PFSK-1 (cell line): ENCODE results near the gene THRSP.

Experiments
- FOXP2 ChIP-seq: optimal IDR thresholded peaks from 2 replicates; pipeline ENCODE3; 2011; ENCODE audit warnings: borderline replicate concordance, control low read depth, inconsistent platforms; ENCODE audit not compliant: insufficient read depth; ENCODE audit errors: extremely low read length, extremely low read depth
- POLR2AphosphoS5 ChIP-seq: IDR thresholded peaks from 2 replicates; pipeline ENCODE4 v1.6.1; 2012; ENCODE audit warnings: low read depth, mild to moderate bottlenecking, control low read depth, low read length, moderate library complexity
- SIN3A ChIP-seq: IDR thresholded peaks from 2 replicates; pipeline ENCODE4 v1.6.1; 2012; ENCODE audit warnings: mild to moderate bottlenecking, low read length, moderate library complexity, borderline replicate concordance; ENCODE audit not compliant: insufficient read depth
- TF ChIP-seq, protein P1 (sequence below), 2 experiments: IDR thresholded peaks; 2 replicates each; pipeline versions ENCODE4 v1.6.1 to v1.8.0; 2011 to 2012; ENCODE audit warnings: low read depth in 2 of 2, low read length in 2 of 2, control low read depth in 1 of 2, inconsistent platforms in 1 of 2, mild to moderate bottlenecking in 1 of 2, moderate library complexity in 1 of 2; ENCODE audit not compliant: insufficient read depth in 1 of 2

DNA sequence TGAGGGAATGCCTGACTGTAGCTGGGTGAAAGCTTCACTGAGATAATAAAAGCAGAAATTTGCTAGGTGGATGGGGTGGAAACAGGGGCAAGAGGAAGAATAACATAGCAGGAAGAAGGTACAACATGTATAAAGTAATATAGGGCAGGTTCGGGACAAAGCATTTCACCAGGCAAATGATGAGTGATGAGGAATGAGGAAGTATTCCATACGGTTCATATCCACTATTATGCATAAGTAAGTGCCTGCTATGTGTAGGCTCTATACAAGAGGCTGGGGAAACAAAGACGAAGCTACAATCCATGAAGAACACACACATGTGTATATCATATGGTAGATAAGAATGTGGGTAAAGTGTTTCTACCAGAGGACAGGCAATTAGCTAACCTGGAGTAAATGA, 8.1 kb downstream of the THRSP start:
- no peak for TF ChIP-seq POLR2AphosphoS5
- no peak for TF ChIP-seq SIN3A
- TF ChIP-seq, protein P1, sequence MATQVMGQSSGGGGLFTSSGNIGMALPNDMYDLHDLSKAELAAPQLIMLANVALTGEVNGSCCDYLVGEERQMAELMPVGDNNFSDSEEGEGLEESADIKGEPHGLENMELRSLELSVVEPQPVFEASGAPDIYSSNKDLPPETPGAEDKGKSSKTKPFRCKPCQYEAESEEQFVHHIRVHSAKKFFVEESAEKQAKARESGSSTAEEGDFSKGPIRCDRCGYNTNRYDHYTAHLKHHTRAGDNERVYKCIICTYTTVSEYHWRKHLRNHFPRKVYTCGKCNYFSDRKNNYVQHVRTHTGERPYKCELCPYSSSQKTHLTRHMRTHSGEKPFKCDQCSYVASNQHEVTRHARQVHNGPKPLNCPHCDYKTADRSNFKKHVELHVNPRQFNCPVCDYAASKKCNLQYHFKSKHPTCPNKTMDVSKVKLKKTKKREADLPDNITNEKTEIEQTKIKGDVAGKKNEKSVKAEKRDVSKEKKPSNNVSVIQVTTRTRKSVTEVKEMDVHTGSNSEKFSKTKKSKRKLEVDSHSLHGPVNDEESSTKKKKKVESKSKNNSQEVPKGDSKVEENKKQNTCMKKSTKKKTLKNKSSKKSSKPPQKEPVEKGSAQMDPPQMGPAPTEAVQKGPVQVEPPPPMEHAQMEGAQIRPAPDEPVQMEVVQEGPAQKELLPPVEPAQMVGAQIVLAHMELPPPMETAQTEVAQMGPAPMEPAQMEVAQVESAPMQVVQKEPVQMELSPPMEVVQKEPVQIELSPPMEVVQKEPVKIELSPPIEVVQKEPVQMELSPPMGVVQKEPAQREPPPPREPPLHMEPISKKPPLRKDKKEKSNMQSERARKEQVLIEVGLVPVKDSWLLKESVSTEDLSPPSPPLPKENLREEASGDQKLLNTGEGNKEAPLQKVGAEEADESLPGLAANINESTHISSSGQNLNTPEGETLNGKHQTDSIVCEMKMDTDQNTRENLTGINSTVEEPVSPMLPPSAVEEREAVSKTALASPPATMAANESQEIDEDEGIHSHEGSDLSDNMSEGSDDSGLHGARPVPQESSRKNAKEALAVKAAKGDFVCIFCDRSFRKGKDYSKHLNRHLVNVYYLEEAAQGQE (IDR thresholded peaks at IDR 0.05; ENCODE audit: insufficient read depth in 1 of 2, low read depth in 2 of 2, low read length in 2 of 2) = no peak
- no peak for TF ChIP-seq FOXP2
